CD4-positive, CD25-positive, alpha-beta regulatory T cell (primary cell): ENCODE results near the gene CSF3R. TPM values are rescaled to one million over a fixed set of nuclear protein-coding genes. Genes with fewer than 3 reads are reported as not detected.
"Not testable (repeated sequence)": the region's sequence is repeated elsewhere in the genome, so short reads cannot be mapped to it uniquely, and the experiment has no call there.

Experiments used
- ATAC-seq, 2 donors: fragments of 150-1000 bp; cut with Tn5 transposase; one replicate each; pipeline ENCODE4 v1.10.0; 2021; ENCODE audit warnings: low read depth in 2 of 2, moderate number of reproducible peaks in 2 of 2, moderate library complexity in 1 of 2
- DNase-seq, 3 donors: peaks; one replicate each; pipeline versions ENCODE4 v3.0.0 to v3.0.0-alpha.2; 2012 to 2022; ENCODE audit warnings: mixed read lengths in 1 of 3
- H3K27ac ChIP-seq: one replicate; pipeline ENCODE4 v1.7.0; 2013; ENCODE audit warnings: mild to moderate bottlenecking, low read length; ENCODE audit not compliant: insufficient read depth, poor library complexity, severe bottlenecking
- H3K27me3 ChIP-seq: one replicate; pipeline ENCODE4 v1.7.0; 2013; ENCODE audit warnings: low read length; ENCODE audit not compliant: control insufficient read depth, insufficient read depth
- H3K36me3 ChIP-seq: one replicate; pipeline ENCODE4 v1.7.0; 2013; ENCODE audit warnings: mild to moderate bottlenecking, low read length, moderate library complexity; ENCODE audit not compliant: control insufficient read depth, insufficient read depth
- H3K4me1 ChIP-seq: 2 replicates; pipeline ENCODE4 v1.7.0; 2013; ENCODE audit warnings: mild to moderate bottlenecking, low read length; ENCODE audit not compliant: insufficient read depth, control insufficient read depth, poor library complexity, severe bottlenecking
- H3K4me3 ChIP-seq: one replicate; pipeline ENCODE4 v1.7.0; 2013; ENCODE audit warnings: low read depth, mild to moderate bottlenecking, low read length, moderate library complexity
- H3K9me3 ChIP-seq, 2 experiments: 1 replicate in 1 of 2; 2 replicates in 1 of 2; pipeline ENCODE4 v1.7.0; 2013; ENCODE audit warnings: low read length in 2 of 2, mild to moderate bottlenecking in 1 of 2, moderate library complexity in 1 of 2; ENCODE audit not compliant: control insufficient read depth in 2 of 2
- H3K27ac Mint-ChIP-seq, 3 donors: one replicate each; pipeline ENCODE4 v1.8.0; 2020 to 2022; ENCODE audit warnings: mild to moderate bottlenecking in 3 of 3, mixed read lengths in 3 of 3, moderate library complexity in 2 of 3
- H3K27me3 Mint-ChIP-seq: one replicate; pipeline ENCODE4 v1.8.0; 2022; ENCODE audit warnings: mild to moderate bottlenecking, mixed read lengths
- H3K36me3 Mint-ChIP-seq: one replicate; pipeline ENCODE4 v1.8.0; 2020; ENCODE audit warnings: mixed read lengths
- H3K4me1 Mint-ChIP-seq, 4 donors: one replicate each; pipeline ENCODE4 v1.8.0; 2020 to 2022; ENCODE audit warnings: mixed read lengths in 4 of 4, mild to moderate bottlenecking in 1 of 4
- H3K4me3 Mint-ChIP-seq, 4 donors: one replicate each; pipeline ENCODE4 v1.8.0; 2020 to 2022; ENCODE audit warnings: mild to moderate bottlenecking in 4 of 4, mixed read lengths in 4 of 4, moderate library complexity in 3 of 4
- H3K9me3 Mint-ChIP-seq, 7 donors: one replicate each; pipeline ENCODE4 v1.8.0; 2020 to 2022; ENCODE audit warnings: mixed read lengths in 7 of 7, mild to moderate bottlenecking in 3 of 7, moderate library complexity in 2 of 7
- polyA plus RNA-seq, 4 donors: library from polyadenylated mRNA; unstranded; fragments of 300-500 nt; fragmentation: Illumina TruSeq; gene quantifications; one replicate each; pipeline ENCODE4 v1.2.3, GENCODE V29; 2021
- total RNA-seq: library from RNA; stranded (reverse); gene quantifications from one replicate; pipeline ENCODE4 v1.2.3, GENCODE V29; 2022

The CSF3R gene
- total and polyA plus RNA-seq, 5 donors from 2014 or later, result 0.10 to 3.6 (median 0.23) TPM; not detected in 1

GRCh38 chr1:36502616-36503015 is 19.9 kb upstream of the CSF3R start:
- H3K27me3 Mint-ChIP-seq, result peaks cover 57% of the 10 kb centered on the region

GRCh38 chr1:36501911-36502310 is 19.2 kb upstream of the CSF3R start:
- not testable (repeated sequence) for H3K4me3 Mint-ChIP-seq

More at GRCh38 chr1:36502616-36503015, 19.9 kb upstream of the CSF3R start:
- H3K36me3 Mint-ChIP-seq, result no peaks in the 10 kb centered on the region
- H3K4me1 Mint-ChIP-seq, result no peaks in the 10 kb centered on the region
- no peak for ATAC-seq
- H3K36me3 ChIP-seq, result no peaks in the 10 kb centered on the region
- peaks cover 13% of the 10 kb centered on the region for H3K27me3 ChIP-seq
- H3K4me3 ChIP-seq, result no peak overlapping the region
- no peak overlapping the region for H3K4me3 Mint-ChIP-seq
- no peaks in the 10 kb centered on the region for H3K9me3 ChIP-seq
- no peak for DNase-seq
- H3K4me1 ChIP-seq, result no peaks in the 10 kb centered on the region
- peak overlapping the region in 1 of 3 donors; percentile 11 for H3K27ac Mint-ChIP-seq
- H3K27ac ChIP-seq, result no peak overlapping the region
- H3K9me3 Mint-ChIP-seq, result no peaks in the 10 kb centered on the region

DNA sequence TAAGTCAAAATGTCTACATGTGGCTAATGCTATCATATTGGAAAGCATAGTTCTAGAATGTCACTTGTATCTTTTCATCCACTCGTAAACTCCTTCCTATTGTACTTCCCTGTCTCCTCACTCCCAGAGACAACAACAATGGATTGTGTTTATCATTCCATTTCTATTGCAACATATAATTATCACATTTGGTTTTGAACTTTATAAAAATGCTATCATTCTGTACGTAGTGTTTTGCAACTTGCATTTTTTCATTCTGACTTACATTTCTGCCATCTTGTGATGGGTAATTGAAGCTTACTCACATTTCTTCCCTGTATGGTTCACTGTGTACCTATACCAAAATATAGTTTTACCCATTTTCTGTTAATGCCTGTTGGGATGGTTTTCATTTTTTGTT is 14.5 kb upstream of the CSF3R start:
- no peaks in the 10 kb centered on the region for H3K4me1 Mint-ChIP-seq
- Histone ChIP-seq H3K4me1 (no peaks in the 10 kb centered on the region), H3K36me3 (no peaks in the 10 kb centered on the region), H3K27ac (no peak overlapping the region), H3K27me3 (no peaks in the 10 kb centered on the region), H3K9me3 (no peaks in the 10 kb centered on the region), H3K4me3 (no peak overlapping the region)
- peaks cover 0 to 2% (median 0%) of the 10 kb centered on the region in 7 donors for H3K9me3 Mint-ChIP-seq
- peaks cover 24% of the 10 kb centered on the region for H3K27me3 Mint-ChIP-seq
- H3K4me3 Mint-ChIP-seq, result no peak overlapping the region
- H3K36me3 Mint-ChIP-seq, result peaks cover 5% of the 10 kb centered on the region
- no peak overlapping the region for H3K27ac Mint-ChIP-seq
- ATAC-seq, result no peak
- no peak for DNase-seq

More at GRCh38 chr1:36501911-36502310, 19.2 kb upstream of the CSF3R start:
- not testable (repeated sequence) for H3K27ac ChIP-seq, H3K9me3 Mint-ChIP-seq, H3K4me1 Mint-ChIP-seq, H3K4me1 ChIP-seq, H3K4me3 ChIP-seq, H3K36me3 ChIP-seq, H3K9me3 ChIP-seq, ATAC-seq, H3K27ac Mint-ChIP-seq, DNase-seq, H3K36me3 Mint-ChIP-seq
- H3K27me3 Mint-ChIP-seq, result peaks cover 56% of the 10 kb centered on the region
- H3K27me3 ChIP-seq, result peaks cover 13% of the 10 kb centered on the region

GRCh38 chr1:36494971-36495370 is 12.3 kb upstream of the CSF3R start:
- peaks cover 17% of the 10 kb centered on the region for H3K27me3 Mint-ChIP-seq
- no peaks in the 10 kb centered on the region for H3K27me3 ChIP-seq
- no peak overlapping the region for H3K4me3 Mint-ChIP-seq
- H3K27ac Mint-ChIP-seq, result no peak overlapping the region
- H3K27ac ChIP-seq, result no peak overlapping the region
- no peaks in the 10 kb centered on the region for H3K4me1 Mint-ChIP-seq
- H3K9me3 ChIP-seq, result no peaks in the 10 kb centered on the region
- peaks cover 5% of the 10 kb centered on the region for H3K36me3 Mint-ChIP-seq
- no peak overlapping the region for H3K4me3 ChIP-seq
- H3K4me1 ChIP-seq, result no peaks in the 10 kb centered on the region
- no peak for ATAC-seq
- no peaks in the 10 kb centered on the region for H3K36me3 ChIP-seq
- H3K9me3 Mint-ChIP-seq, result peaks cover 0 to 2% (median 0%) of the 10 kb centered on the region in 7 donors
- no peak for DNase-seq

DNA sequence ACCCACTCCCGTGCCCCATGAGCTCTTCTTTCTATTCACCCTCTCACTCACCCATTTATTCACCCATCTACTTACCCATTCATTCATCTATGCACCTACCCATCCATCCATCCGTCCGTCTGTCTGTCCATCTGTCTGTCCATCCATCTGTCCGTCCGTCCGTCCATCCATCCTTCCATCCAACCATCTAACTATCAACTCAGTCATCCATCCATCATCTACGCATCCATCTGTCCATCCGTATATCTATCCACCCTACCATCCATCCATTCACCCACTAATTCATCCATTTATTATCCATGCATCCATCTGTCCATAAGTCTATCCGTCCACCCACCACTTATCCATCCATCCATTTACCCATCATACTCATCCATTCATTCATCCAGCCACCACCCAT is 10.8 kb upstream of the CSF3R start:
- no peaks in the 10 kb centered on the region for H3K4me1 ChIP-seq
- H3K27ac ChIP-seq, result no peak overlapping the region
- no peak for ATAC-seq
- no peak for DNase-seq
- H3K27me3 ChIP-seq, result no peaks in the 10 kb centered on the region
- Mint-ChIP-seq H3K27ac (no peak overlapping the region), H3K36me3 (peaks cover 5% of the 10 kb centered on the region), H3K27me3 (peaks cover 20% of the 10 kb centered on the region), H3K9me3 (peaks cover 0 to 2% (median 0%) of the 10 kb centered on the region in 7 donors), H3K4me3 (no peak overlapping the region), H3K4me1 (no peaks in the 10 kb centered on the region)
- H3K4me3 ChIP-seq, result no peak overlapping the region
- H3K36me3 ChIP-seq, result no peaks in the 10 kb centered on the region
- no peaks in the 10 kb centered on the region for H3K9me3 ChIP-seq

GRCh38 chr1:36492491-36492890 is 9.8 kb upstream of the CSF3R start:
- DNase-seq (no peak), ATAC-seq (no peak)
- no peaks in the 10 kb centered on the region for H3K27me3 ChIP-seq
- no peaks in the 10 kb centered on the region for H3K36me3 ChIP-seq
- H3K4me3 Mint-ChIP-seq, result no peak overlapping the region
- peaks cover 19% of the 10 kb centered on the region for H3K27me3 Mint-ChIP-seq
- H3K9me3 ChIP-seq, result no peaks in the 10 kb centered on the region
- H3K4me1 Mint-ChIP-seq, result no peaks in the 10 kb centered on the region
- H3K4me3 ChIP-seq, result no peak overlapping the region
- H3K4me1 ChIP-seq, result no peaks in the 10 kb centered on the region
- no peak overlapping the region for H3K27ac ChIP-seq
- peak overlapping the region in 1 of 3 donors; percentile 33 for H3K27ac Mint-ChIP-seq
- peaks cover 0 to 2% (median 0%) of the 10 kb centered on the region in 7 donors for H3K9me3 Mint-ChIP-seq
- peaks cover 5% of the 10 kb centered on the region for H3K36me3 Mint-ChIP-seq

- ATAC-seq, H3K4me3 Mint-ChIP-seq, H3K4me1 ChIP-seq, H3K9me3 ChIP-seq, H3K4me3 ChIP-seq, H3K36me3 Mint-ChIP-seq, H3K4me1 Mint-ChIP-seq, H3K27ac ChIP-seq, H3K9me3 Mint-ChIP-seq, DNase-seq, H3K27me3 ChIP-seq, H3K36me3 ChIP-seq, H3K27ac Mint-ChIP-seq: not testable (repeated sequence)
- H3K27me3 Mint-ChIP-seq, result peaks cover 26% of the 10 kb centered on the region
Observed at GRCh38 chr1:36489258-36490051, 6.7 kb upstream of the CSF3R start.

- Histone ChIP-seq H3K27ac (no peak overlapping the region), H3K27me3 (no peaks in the 10 kb centered on the region), H3K36me3 (no peaks in the 10 kb centered on the region), H3K4me1 (no peaks in the 10 kb centered on the region), H3K9me3 (no peaks in the 10 kb centered on the region), H3K4me3 (no peak overlapping the region)
- Mint-ChIP-seq H3K4me1 (no peaks in the 10 kb centered on the region), H3K27ac (no peak overlapping the region), H3K36me3 (no peaks in the 10 kb centered on the region), H3K9me3 (peaks cover 0 to 2% (median 0%) of the 10 kb centered on the region in 7 donors), H3K27me3 (peaks cover 26% of the 10 kb centered on the region), H3K4me3 (no peak overlapping the region)
- ATAC-seq (no peak), DNase-seq (no peak)
Observed at GRCh38 chr1:36487906-36488305, 5.2 kb upstream of the CSF3R start.
